Activated CD4-positive, alpha-beta memory T cell treated with anti-CD3 and anti-CD28 coated beads for 36 hours (primary cell): Measurements from ENCODE around the gene SLC39A7. TPM values are rescaled to one million over a fixed set of nuclear protein-coding genes. Genes with fewer than 3 reads are reported as not detected.

Experiments
- CTCF ChIA-PET: fragments of 350-600 bp; sonication (Branson Sonifier 250); formaldehyde crosslinking; loops from one replicate; lab custom pipeline; 2021; ENCODE audit warnings: antibody characterized with exemption, inconsistent platforms; lab: Charles Lee
- POLR2A ChIA-PET: fragments of 350-600 bp; sonication (Branson Sonifier 250); formaldehyde crosslinking; loops from one replicate; lab custom pipeline; 2021; ENCODE audit warnings: antibody characterized with exemption; lab: Charles Lee
- DNase-seq: peaks from one replicate; pipeline ENCODE4 v3.0.0-alpha.2; 2020
- H3K27ac Mint-ChIP-seq: one replicate; pipeline ENCODE4 v1.8.0; 2021; ENCODE audit warnings: mixed read lengths
- H3K27me3 Mint-ChIP-seq: one replicate; pipeline ENCODE4 v1.8.0; 2021; ENCODE audit warnings: mixed read lengths
- H3K36me3 Mint-ChIP-seq: one replicate; pipeline ENCODE4 v1.8.0; 2021; ENCODE audit warnings: mixed read lengths
- H3K4me1 Mint-ChIP-seq: one replicate; pipeline ENCODE4 v1.8.0; 2021; ENCODE audit warnings: low read depth, mixed read lengths
- H3K4me3 Mint-ChIP-seq: one replicate; pipeline ENCODE4 v1.8.0; 2021; ENCODE audit warnings: mild to moderate bottlenecking, mixed read lengths
- H3K9me3 Mint-ChIP-seq: one replicate; pipeline ENCODE4 v1.8.0; 2021; ENCODE audit warnings: mixed read lengths
- intact Hi-C: fragments of 100-400 bp; cut with micrococcal nuclease; formaldehyde crosslinking; loops from one replicate; pipeline ENCODE4 v1.15.1; 2023
- total RNA-seq, 2 experiments: library from RNA; stranded (reverse); gene quantifications; one replicate each; pipeline ENCODE4 v1.2.3, GENCODE V29; 2021

Gene SLC39A7, protein sequence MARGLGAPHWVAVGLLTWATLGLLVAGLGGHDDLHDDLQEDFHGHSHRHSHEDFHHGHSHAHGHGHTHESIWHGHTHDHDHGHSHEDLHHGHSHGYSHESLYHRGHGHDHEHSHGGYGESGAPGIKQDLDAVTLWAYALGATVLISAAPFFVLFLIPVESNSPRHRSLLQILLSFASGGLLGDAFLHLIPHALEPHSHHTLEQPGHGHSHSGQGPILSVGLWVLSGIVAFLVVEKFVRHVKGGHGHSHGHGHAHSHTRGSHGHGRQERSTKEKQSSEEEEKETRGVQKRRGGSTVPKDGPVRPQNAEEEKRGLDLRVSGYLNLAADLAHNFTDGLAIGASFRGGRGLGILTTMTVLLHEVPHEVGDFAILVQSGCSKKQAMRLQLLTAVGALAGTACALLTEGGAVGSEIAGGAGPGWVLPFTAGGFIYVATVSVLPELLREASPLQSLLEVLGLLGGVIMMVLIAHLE
- 10 to 100 TPM; 42.0 to 45.7 TPM for total RNA-seq

DNA sequence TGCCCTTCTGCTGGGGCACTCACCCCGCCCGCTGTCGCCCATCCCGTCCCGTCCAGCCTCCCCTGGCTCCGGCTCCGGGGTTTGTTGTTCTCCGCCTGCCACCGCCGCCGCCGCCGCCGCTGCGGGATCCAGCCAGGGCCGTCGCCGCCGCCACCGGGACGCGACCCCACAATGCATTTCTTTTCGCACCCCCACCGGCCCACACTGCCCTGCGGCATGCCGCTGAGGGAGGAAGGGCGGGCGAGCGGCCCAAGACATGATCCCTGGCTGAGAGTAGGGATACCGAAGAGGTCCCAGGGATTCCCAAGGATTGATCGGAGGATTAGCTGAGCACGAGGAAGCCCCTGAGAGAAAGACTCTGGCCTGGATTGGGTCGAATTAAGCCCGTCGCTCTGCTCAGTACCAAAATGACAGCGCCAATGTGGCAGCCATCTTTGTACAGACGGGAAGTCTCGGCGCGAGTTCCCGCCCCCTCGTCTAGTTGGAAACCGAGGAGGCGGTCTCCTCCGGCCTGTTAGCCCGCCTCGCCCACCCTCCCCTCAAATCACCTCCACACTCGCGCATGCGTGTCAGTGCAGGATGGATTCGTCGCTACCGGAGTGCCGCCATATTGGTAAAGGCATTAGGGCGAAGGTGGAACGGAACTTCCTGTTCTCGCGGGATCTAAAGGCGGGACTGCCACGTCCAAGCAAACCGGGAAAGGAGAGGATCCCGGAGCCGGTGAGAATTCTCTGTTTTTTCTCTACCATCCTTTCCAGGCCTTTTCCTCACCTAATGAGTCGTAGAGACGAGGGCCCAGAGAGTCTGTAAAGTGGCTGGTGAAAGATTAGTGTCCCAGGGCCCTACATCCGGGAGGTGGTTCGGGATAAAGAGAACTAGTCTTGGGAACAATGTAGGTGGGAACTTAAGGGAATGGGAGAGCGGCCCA lies at the start of gene SLC39A7, which contains the start of gene RXRB:
SLC39A7 (plus strand) TSS at position 649 of the 928 bp plus-strand sequence. CDS start 379 bp downstream, outside the sequence.
RXRB (minus strand) TSS at position 447 of the 928 bp plus-strand sequence; CDS start at position 258, 189 bp downstream.
- POLR2A ChIA-PET, result interaction anchor here (0.9 to 1.9 kb wide), 6 partner anchors 8 to 228 kb away, joined by 3 to 8 read pairs (median 3); partner anchors contain the start of genes RGL2 and RING1

DNA sequence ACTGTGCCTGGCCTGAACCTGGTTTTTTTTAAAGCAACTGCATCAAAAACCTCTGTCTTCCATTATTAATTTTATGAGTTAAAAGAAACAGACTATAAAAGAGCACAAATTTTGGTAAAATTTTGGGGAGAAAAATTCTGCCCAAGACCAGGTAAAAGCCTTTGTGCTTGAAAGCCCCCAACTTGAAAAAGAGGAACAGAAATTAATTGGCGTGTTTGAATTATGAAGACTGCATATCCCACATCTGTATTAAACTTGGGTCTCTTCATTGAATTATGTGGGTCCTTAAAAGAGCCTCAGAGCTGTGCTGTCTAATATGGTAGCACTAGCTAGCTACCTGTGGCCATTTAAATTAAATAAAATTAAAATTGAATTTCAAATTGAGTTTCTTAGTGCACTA lies 49.6 kb upstream of the SLC39A7 start:
- no peak for DNase-seq
- no peak overlapping the region for H3K4me3 Mint-ChIP-seq
- peaks cover 17% of the 10 kb centered on the region for H3K27me3 Mint-ChIP-seq
- H3K36me3 Mint-ChIP-seq, result peaks cover 5% of the 10 kb centered on the region
- ChIA-PET POLR2A (no interaction called here), CTCF (interaction anchor here (0.5 to 4.0 kb wide), 9 partner anchors 9 to 311 kb away, joined by 3 to 25 read pairs (median 5); partner anchors contain the start of gene RING1)
- no peak overlapping the region for H3K27ac Mint-ChIP-seq
- H3K4me1 Mint-ChIP-seq, result no peaks in the 10 kb centered on the region
- peaks cover 10% of the 10 kb centered on the region for H3K9me3 Mint-ChIP-seq
- intact Hi-C loops, result no loop called here

More for the DNA sequence above, at the start of gene SLC39A7, which contains the start of gene RXRB:
- Mint-ChIP-seq H3K36me3 (peaks cover 41% of the 10 kb centered on the region), H3K4me3 (peak within 1 kb of the TSS; percentile 94), H3K9me3 (no peaks in the 10 kb centered on the region), H3K27me3 (no peaks in the 10 kb centered on the region), H3K4me1 (peaks cover 60% of the 10 kb centered on the region), H3K27ac (peak within 1 kb of the TSS; percentile 96)
- peak; percentile 100 for DNase-seq
- intact Hi-C loops, result loop anchor here (1.0 to 2.0 kb wide), 5 partner anchors 49 to 370 kb away; partner anchors contain the start of genes CUTA and KIFC1
- CTCF ChIA-PET, result interaction anchor here (2.2 kb wide), 1 partner anchor 48 kb away, joined by 12 read pairs; no protein-coding TSS in a partner anchor

DNA sequence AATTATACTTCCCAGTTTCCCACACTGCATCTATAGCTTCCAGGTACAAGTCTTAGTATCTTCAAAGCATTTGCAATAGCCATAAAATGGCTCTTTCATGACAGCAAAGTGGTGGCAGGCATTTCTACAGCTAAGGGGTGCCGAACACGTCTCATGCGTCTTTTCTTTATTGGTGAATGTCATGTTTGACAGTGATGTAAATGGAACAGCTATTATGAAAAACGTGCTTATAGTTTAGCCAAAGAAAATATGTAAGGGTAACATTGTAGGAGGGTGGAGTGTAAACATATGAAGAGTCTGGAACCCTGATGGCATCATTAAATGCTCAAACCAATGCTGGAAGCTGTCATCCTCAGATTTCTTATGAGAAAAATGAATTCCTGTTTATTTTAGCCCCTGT lies 46.3 kb upstream of the SLC39A7 start:
- Mint-ChIP-seq H3K9me3 (peaks cover 10% of the 10 kb centered on the region), H3K36me3 (peaks cover 5% of the 10 kb centered on the region), H3K4me3 (no peak overlapping the region), H3K27ac (no peak overlapping the region), H3K4me1 (no peaks in the 10 kb centered on the region), H3K27me3 (peaks cover 15% of the 10 kb centered on the region)
- no peak for DNase-seq
- ChIA-PET POLR2A (no interaction called here), CTCF (interaction anchor here (0.7 to 1.6 kb wide), 7 partner anchors 30 to 94 kb away, joined by 3 to 6 read pairs (median 3); no protein-coding TSS in a partner anchor)
- intact Hi-C loops, result no loop called here

DNA sequence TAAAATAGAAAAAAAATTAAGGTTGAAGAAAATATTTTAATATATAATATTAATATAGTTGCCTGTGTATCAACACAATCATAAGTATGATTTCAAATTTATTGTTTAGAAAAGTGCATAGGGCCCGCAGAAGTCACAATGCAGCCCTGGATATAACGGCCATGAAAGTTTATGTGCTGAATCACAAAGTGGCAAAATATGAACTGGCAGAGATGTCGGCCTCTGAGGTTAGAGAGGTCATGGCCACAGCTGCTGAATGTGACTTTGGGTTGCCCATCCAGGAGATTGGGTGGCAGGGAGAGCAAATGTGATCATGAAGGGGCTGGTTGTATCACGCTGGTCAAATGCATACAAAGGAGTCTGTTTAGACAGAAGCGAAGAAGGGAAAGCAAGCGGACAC lies 44.1 kb upstream of the SLC39A7 start:
- H3K27me3 Mint-ChIP-seq, result peaks cover 14% of the 10 kb centered on the region
- H3K9me3 Mint-ChIP-seq, result peaks cover 10% of the 10 kb centered on the region
- CTCF ChIA-PET, result interaction anchor here (1.1 kb wide), 1 partner anchor 92 kb away, joined by 5 read pairs; no protein-coding TSS in a partner anchor

DNA sequence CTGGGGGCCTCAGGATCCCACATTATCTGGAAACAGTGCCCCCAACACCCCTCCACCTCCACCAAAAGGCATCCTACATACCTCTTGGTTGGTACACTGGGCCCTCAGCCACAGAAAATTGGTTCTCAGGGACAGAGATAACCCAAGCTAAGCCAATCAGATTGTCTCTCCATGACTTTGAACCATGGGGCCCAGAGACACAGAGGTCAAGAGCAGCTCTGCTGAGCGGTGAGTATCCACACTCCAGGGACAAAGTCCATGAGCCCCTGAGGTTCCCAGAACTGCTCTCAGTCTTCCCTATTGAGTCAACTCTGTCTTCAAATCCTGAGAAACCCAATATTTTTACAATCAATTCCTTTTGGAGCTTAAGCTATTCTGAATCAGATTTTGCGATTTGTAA lies 43.7 kb upstream of the SLC39A7 start:
- Mint-ChIP-seq H3K27ac (no peak overlapping the region), H3K36me3 (peaks cover 5% of the 10 kb centered on the region), H3K27me3 (peaks cover 14% of the 10 kb centered on the region), H3K4me1 (peaks cover 11% of the 10 kb centered on the region), H3K9me3 (peaks cover 7% of the 10 kb centered on the region), H3K4me3 (no peak overlapping the region)
- CTCF ChIA-PET, result interaction anchor here (0.6 to 1.1 kb wide), 4 partner anchors 30 to 92 kb away, joined by 4 to 6 read pairs (median 5); no protein-coding TSS in a partner anchor
- intact Hi-C loops, result no loop called here
- POLR2A ChIA-PET, result no interaction called here
- DNase-seq, result no peak

More for the DNA sequence above, 44.1 kb upstream of the SLC39A7 start:
- Mint-ChIP-seq H3K4me3 (no peak overlapping the region), H3K36me3 (peaks cover 5% of the 10 kb centered on the region), H3K4me1 (peaks cover 7% of the 10 kb centered on the region), H3K27ac (no peak overlapping the region)
- no peak for DNase-seq
- POLR2A ChIA-PET, result no interaction called here
- intact Hi-C loops, result no loop called here

DNA sequence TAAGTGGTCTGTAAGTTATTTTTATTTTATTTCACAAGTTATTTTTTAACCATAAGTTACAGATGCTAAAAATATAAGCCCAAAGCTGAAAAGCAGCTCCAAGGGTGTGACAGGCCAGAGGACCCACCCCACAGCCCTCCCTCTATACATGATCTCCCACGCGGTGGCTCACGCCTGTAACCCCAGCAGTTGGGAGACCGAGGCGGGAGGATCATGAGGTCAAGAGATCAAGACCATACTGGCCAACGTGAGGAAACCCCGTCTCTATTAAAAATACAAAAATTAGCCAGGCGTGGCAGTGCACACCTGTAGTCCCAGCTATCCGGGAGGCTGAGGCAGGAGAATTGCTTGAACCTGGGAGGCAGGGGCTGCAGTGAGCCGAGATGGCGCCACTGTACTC lies 40.6 kb upstream of the SLC39A7 start:
- CTCF ChIA-PET, result interaction anchor here (1.7 to 7.6 kb wide), 6 partner anchors 10 to 88 kb away, joined by 5 to 101 read pairs (median 15); no protein-coding TSS in a partner anchor
- POLR2A ChIA-PET, result no interaction called here
- H3K4me3 Mint-ChIP-seq, result no peak overlapping the region
- H3K36me3 Mint-ChIP-seq, result no peaks in the 10 kb centered on the region
- peaks cover 8% of the 10 kb centered on the region for H3K27me3 Mint-ChIP-seq
- H3K9me3 Mint-ChIP-seq, result no peaks in the 10 kb centered on the region
- intact Hi-C loops, result no loop called here
- H3K27ac Mint-ChIP-seq, result no peak overlapping the region
- peaks cover 13% of the 10 kb centered on the region for H3K4me1 Mint-ChIP-seq
- DNase-seq, result no peak

DNA sequence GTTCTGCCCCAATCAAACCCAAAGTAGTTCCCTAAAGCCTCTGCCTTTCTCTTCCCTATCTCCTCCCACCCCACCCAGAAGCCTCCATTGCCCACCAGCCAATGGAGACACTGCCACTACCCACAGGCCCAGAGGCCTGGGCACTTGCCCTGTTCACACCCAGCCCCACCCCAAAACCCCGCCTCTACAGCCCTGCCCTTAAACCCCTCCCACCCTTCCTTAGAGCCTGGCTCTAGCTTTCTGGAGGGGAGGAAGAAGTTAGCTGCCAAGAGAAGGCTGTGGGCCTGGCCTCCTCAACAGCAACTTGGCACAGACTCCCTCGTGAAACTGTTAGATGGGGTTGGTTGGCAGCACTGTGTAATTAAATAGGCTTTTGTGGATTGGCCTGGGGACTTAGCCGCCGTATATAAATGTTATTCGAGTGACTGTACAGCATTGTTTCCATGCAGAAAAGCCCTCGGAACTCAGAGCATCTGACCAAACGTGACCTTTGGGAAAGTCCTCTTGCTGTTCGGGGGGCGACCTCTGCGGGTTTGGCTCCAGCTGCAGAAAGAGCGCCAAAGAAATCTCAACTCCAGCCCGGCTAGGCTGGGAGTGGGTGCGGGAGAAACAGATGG lies 39.8 kb upstream of the SLC39A7 start:
- POLR2A ChIA-PET, result no interaction called here
- Mint-ChIP-seq H3K27me3 (peaks cover 8% of the 10 kb centered on the region), H3K9me3 (no peaks in the 10 kb centered on the region), H3K27ac (no peak overlapping the region), H3K36me3 (no peaks in the 10 kb centered on the region), H3K4me1 (peaks cover 13% of the 10 kb centered on the region), H3K4me3 (no peak overlapping the region)
- DNase-seq, result no peak
- CTCF ChIA-PET, result interaction anchor here (0.6 to 7.6 kb wide), 17 partner anchors 8 to 333 kb away, joined by 3 to 101 read pairs (median 5); no protein-coding TSS in a partner anchor
- intact Hi-C loops, result loop anchor here (1.0 kb wide), 2 partner anchors 36 to 87 kb away; no protein-coding TSS in a partner anchor

DNA sequence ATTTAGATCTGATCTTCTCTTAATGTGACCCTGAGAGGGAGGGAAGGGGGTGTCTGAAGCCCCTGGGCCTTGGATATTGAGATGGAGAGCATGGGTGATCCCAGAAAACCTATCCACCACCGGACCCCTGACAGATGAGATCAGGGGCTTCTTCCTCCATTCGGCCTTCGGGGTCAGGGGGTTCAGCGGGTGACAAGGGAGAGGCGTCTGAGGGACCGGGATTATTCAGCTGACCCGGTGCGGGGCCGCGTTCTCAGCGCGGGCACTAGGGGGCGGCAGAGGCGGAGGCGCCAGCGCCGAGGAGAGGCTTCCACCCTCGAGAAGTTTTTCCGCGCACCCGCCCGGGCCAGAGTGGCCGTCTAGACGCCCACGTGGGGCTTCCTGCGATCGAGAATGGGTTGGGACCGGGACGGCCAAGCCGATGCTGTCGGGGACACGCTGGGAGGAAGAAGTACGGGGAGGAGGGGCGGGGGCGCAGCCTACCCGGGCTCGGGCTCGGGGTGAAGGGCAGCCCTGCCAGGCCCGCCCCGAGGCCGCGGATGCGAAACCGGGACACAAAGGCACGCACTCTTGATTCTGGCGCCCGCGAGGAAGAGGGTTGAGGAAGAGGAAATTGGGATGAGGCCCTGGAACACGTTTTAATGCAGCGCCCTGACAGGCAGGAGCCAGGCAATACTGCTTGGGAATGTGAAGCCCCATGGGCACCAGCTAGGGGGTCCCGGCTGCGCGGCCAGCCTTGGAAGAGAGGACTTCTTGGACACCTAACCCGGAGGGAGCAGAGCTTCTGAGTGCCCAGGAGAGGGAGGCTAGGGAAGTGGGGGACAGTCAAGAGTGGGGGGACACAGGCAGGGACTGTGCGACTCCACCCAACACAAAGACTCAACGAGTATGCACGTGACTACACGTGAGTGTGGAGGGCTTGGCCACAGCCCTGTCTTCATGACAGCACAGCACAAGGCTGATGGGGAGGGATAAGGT lies 39.0 kb upstream of the SLC39A7 start:
- Mint-ChIP-seq H3K4me3 (peak overlapping the region; percentile 76), H3K4me1 (peaks cover 13% of the 10 kb centered on the region), H3K9me3 (no peaks in the 10 kb centered on the region), H3K27me3 (peaks cover 6% of the 10 kb centered on the region), H3K27ac (no peak overlapping the region), H3K36me3 (no peaks in the 10 kb centered on the region)
- intact Hi-C loops, result loop anchor here (1.0 kb wide), 2 partner anchors 36 to 87 kb away; no protein-coding TSS in a partner anchor
- POLR2A ChIA-PET, result interaction anchor here (0.6 to 1.0 kb wide), 2 partner anchors 87 to 192 kb away, joined by 3 read pairs; no protein-coding TSS in a partner anchor
- peak; percentile 88 for DNase-seq
- CTCF ChIA-PET, result interaction anchor here (0.6 to 7.6 kb wide), 19 partner anchors 8 to 332 kb away, joined by 3 to 101 read pairs (median 5); no protein-coding TSS in a partner anchor

DNA sequence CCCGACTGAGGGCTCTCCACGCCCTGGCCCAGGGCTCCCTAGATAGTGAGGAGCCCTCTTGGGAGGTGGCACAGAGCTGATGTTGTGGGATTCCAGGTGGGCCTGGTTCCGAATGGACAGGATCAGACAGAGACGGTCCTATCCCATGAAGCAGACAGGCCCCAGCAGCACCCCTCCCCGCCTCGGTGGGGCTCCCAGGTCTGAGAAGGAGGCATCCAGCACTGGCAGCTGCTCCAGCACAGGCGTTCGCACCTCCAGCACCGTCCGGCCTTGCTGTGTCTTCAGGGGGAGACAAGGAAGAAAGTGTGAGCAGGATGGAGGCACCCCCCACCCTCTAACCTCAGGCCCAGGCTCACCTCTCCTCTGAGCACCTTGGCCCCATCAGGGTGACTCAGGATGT lies 37.1 kb upstream of the SLC39A7 start:
- Mint-ChIP-seq H3K27me3 (peaks cover 5% of the 10 kb centered on the region), H3K9me3 (no peaks in the 10 kb centered on the region), H3K27ac (no peak overlapping the region), H3K36me3 (no peaks in the 10 kb centered on the region), H3K4me3 (no peak overlapping the region), H3K4me1 (peaks cover 13% of the 10 kb centered on the region)
- ChIA-PET CTCF (interaction anchor here (1.5 to 7.6 kb wide), 2 partner anchors 14 to 85 kb away, joined by 6 to 101 read pairs; no protein-coding TSS in a partner anchor), POLR2A (no interaction called here)
- intact Hi-C loops, result no loop called here
- no peak for DNase-seq

DNA sequence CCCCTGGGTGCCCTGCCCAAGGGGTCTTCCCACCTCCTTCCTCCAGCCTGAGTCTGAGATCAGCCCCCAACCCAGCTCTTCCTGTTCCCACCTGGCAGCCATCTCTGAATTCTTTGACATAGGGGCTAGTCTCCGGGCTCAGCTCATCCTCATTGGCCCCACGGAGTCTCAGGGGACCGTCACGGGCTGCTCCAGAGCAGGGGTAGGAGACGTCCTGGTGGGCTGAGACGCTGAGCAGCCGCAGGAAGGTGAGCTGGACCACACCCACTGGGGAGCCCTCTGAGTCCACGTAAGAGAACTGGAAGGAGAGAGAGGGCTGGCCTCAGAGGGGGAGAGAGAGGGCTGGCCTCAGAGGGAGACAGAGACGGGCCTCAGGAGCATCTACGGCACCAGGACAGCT lies 36.5 kb upstream of the SLC39A7 start:
- Mint-ChIP-seq H3K4me1 (peaks cover 13% of the 10 kb centered on the region), H3K27ac (no peak overlapping the region), H3K4me3 (no peak overlapping the region), H3K27me3 (peaks cover 5% of the 10 kb centered on the region), H3K36me3 (no peaks in the 10 kb centered on the region), H3K9me3 (no peaks in the 10 kb centered on the region)
- ChIA-PET POLR2A (no interaction called here), CTCF (interaction anchor here (0.7 to 7.6 kb wide), 2 partner anchors 24 to 84 kb away, joined by 3 to 101 read pairs; no protein-coding TSS in a partner anchor)
- no peak for DNase-seq
- intact Hi-C loops, result no loop called here
